ENCODE data around the gene RASAL1. TPM values are rescaled to one million over a fixed set of nuclear protein-coding genes. Genes with fewer than 3 reads are reported as not detected.

The RASAL1 gene
- total and polyA plus RNA-seq, 8 donors = 3.0 to 62.0 (median 23.8) TPM

DNA sequence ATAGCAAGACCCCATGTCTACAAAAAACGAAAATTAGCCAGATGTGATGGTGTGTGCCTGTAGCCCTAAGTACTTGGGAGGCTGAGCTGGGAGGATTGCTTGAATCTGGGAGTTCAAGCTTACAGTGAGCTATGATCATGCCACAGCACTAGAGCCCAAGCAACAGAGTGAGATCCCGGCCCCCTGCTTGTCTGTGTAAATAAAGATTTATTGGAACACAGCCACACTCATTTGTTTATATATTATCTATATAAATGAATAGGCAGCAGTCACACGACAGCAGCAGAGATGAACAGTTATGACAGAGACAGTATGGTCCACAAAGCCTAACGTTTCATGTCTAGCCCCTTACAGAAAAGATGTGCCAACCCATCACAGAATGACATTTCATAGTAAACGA is 34.9 kb upstream of the RASAL1 start:
- Histone ChIP-seq H3K4me1 (peaks cover 0 to 3% (median 0%) of the 10 kb centered on the region in 4 donors), H3K27ac (no peak overlapping the region), H3K36me3 (peaks cover 91 to 100% (median 100%) of the 10 kb centered on the region in 4 donors), H3K9me3 (no peaks in the 10 kb centered on the region), H3K27me3 (no peaks in the 10 kb centered on the region), H3K4me3 (no peak overlapping the region)
- 85 to 90% (median 89%) methylated on average over 5 of the region's 5 CpGs for WGBS, 5 donors
- TF ChIP-seq POLR2AphosphoS5 (IDR thresholded peaks at IDR 0.05) (no peak), EP300 (IDR thresholded peaks at IDR 0.05) (no peak), POLR2A (IDR thresholded peaks at IDR 0.05) (no peak)
- TF ChIP-seq, protein P1, sequence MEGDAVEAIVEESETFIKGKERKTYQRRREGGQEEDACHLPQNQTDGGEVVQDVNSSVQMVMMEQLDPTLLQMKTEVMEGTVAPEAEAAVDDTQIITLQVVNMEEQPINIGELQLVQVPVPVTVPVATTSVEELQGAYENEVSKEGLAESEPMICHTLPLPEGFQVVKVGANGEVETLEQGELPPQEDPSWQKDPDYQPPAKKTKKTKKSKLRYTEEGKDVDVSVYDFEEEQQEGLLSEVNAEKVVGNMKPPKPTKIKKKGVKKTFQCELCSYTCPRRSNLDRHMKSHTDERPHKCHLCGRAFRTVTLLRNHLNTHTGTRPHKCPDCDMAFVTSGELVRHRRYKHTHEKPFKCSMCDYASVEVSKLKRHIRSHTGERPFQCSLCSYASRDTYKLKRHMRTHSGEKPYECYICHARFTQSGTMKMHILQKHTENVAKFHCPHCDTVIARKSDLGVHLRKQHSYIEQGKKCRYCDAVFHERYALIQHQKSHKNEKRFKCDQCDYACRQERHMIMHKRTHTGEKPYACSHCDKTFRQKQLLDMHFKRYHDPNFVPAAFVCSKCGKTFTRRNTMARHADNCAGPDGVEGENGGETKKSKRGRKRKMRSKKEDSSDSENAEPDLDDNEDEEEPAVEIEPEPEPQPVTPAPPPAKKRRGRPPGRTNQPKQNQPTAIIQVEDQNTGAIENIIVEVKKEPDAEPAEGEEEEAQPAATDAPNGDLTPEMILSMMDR (IDR thresholded peaks at IDR 0.05) = no peak
- DNase-seq = no peak
- intact Hi-C loops (cut with DNase I; ENCODE audit: low total_unique reads) = loop anchor here (5.0 kb wide), 1 partner anchor 123 kb away; no protein-coding TSS in a partner anchor

- no peak for DNase-seq
- H3K9me3 ChIP-seq = no peaks in the 10 kb centered on the region
- WGBS, 5 donors = 93 to 96% (median 95%) methylated on average over 7 to 13 of the region's 13 CpGs
- TF ChIP-seq, protein P1 (IDR thresholded peaks at IDR 0.05) = no peak
- no peak overlapping the region for H3K4me3 ChIP-seq
- H3K27ac ChIP-seq = no peak overlapping the region
- peaks cover 0 to 3% (median 0%) of the 10 kb centered on the region in 4 donors for H3K4me1 ChIP-seq
- H3K27me3 ChIP-seq = no peaks in the 10 kb centered on the region
- intact Hi-C loops (cut with DNase I; ENCODE audit: low total_unique reads) = loop anchor here (5.0 kb wide), 1 partner anchor 122 kb away; no protein-coding TSS in a partner anchor
- peaks cover 95 to 100% (median 100%) of the 10 kb centered on the region in 4 donors for H3K36me3 ChIP-seq
These were observed 34.1 kb upstream of the RASAL1 start for GRCh38 chr12:113169697-113170096.

- TF ChIP-seq, protein P1 (IDR thresholded peaks at IDR 0.05) = no peak
- no peak for TF ChIP-seq EP300 (IDR thresholded peaks at IDR 0.05)
- TF ChIP-seq POLR2A (IDR thresholded peaks at IDR 0.05) = no peak
- no peak for TF ChIP-seq POLR2AphosphoS5 (IDR thresholded peaks at IDR 0.05)
- H3K27me3 ChIP-seq = no peaks in the 10 kb centered on the region
- H3K36me3 ChIP-seq = peaks cover 95 to 100% (median 100%) of the 10 kb centered on the region in 4 donors
- intact Hi-C loops (cut with DNase I; ENCODE audit: low total_unique reads) = no loop called here
- DNase-seq = no peak
- H3K9me3 ChIP-seq = no peaks in the 10 kb centered on the region
- 89 to 98% (median 96%) methylated on average over 10 of the region's 10 CpGs for WGBS, 5 donors
- H3K4me3 ChIP-seq = no peak overlapping the region
- no peaks in the 10 kb centered on the region for H3K4me1 ChIP-seq
- H3K27ac ChIP-seq = no peak overlapping the region
These were observed 32.3 kb upstream of the RASAL1 start for GRCh38 chr12:113167868-113168267.

- peaks cover 87 to 100% (median 100%) of the 10 kb centered on the region in 4 donors for H3K36me3 ChIP-seq
- no peaks in the 10 kb centered on the region for H3K9me3 ChIP-seq
- intact Hi-C loops (cut with DNase I; ENCODE audit: low total_unique reads) = no loop called here
- no peaks in the 10 kb centered on the region for H3K4me1 ChIP-seq
- no peak for DNase-seq
- H3K4me3 ChIP-seq = no peak overlapping the region
- no peak overlapping the region for H3K27ac ChIP-seq
- H3K27me3 ChIP-seq = no peaks in the 10 kb centered on the region
- TF ChIP-seq, protein P1 (IDR thresholded peaks at IDR 0.05) = no peak
- WGBS, 5 donors = 93 to 95% (median 95%) methylated on average over 28 to 32 of the region's 32 CpGs
These were observed 30.2 kb upstream of the RASAL1 start for GRCh38 chr12:113165521-113166450.

All from stomach (tissue), 9 donors.